SK-N-SH treated with all-trans-retinoic acid at 6 μM for 48 hours (cell line): Measurements from ENCODE around the gene DLG2.

Source experiments
- ATAC-seq: fragments of 200-7000 bp; cut with Tn5 transposase; 3 replicates; pipeline ENCODE4 v1.9.1; 2020; ENCODE audit warnings: mild to moderate bottlenecking, moderate library complexity
- ARNTL ChIP-seq: fragments of 450-650 bp; formaldehyde crosslinking; IDR thresholded peaks from 2 replicates; pipeline ENCODE4 v1.5.0; 2020; ENCODE audit warnings: low read depth, mild to moderate bottlenecking, moderate library complexity, borderline replicate concordance
- BACH2 ChIP-seq: fragments of 250-450 bp; sonication (Bioruptor Pico); IDR thresholded peaks from 2 replicates; pipeline ENCODE4 v1.9.0; 2021; ENCODE audit warnings: mild to moderate bottlenecking, borderline replicate concordance
- CSDC2 ChIP-seq: fragments of 250-450 bp; sonication (Bioruptor Pico); IDR thresholded peaks from 2 replicates; pipeline ENCODE4 v1.5.0; 2020; ENCODE audit warnings: mild to moderate bottlenecking, moderate library complexity
- ESRRG ChIP-seq: fragments of 250-450 bp; sonication (Bioruptor Pico); IDR thresholded peaks from 2 replicates; pipeline ENCODE4 v1.6.1; 2021; ENCODE audit warnings: mild to moderate bottlenecking
- GLIS3 ChIP-seq: fragments of 250-450 bp; sonication (Bioruptor Pico); IDR thresholded peaks from 2 replicates; pipeline ENCODE4 v1.5.0; 2020; ENCODE audit warnings: mild to moderate bottlenecking, moderate library complexity
- ISL1 ChIP-seq: fragments of 250-450 bp; sonication (Bioruptor Pico); IDR thresholded peaks from 2 replicates; pipeline ENCODE4 v2.1.2; 2022; ENCODE audit warnings: mild to moderate bottlenecking, moderate library complexity
- OSR1 ChIP-seq: fragments of 250-450 bp; sonication (Bioruptor Pico); IDR thresholded peaks from 2 replicates; pipeline ENCODE4 v1.8.0; 2022; ENCODE audit warnings: moderate library complexity, mild to moderate bottlenecking, inconsistent platforms
- PPARA ChIP-seq: fragments of 250-450 bp; sonication (Bioruptor Pico); IDR thresholded peaks from 2 replicates; pipeline ENCODE4 v1.5.0; 2020; ENCODE audit warnings: mild to moderate bottlenecking, borderline replicate concordance
- RARB ChIP-seq: fragments of 250-450 bp; sonication (Bioruptor Pico); IDR thresholded peaks from 2 replicates; pipeline ENCODE4 v1.8.0; 2021; ENCODE audit warnings: mild to moderate bottlenecking, moderate library complexity
- SNAI2 ChIP-seq: fragments of 250-450 bp; sonication (Bioruptor Pico); IDR thresholded peaks from 2 replicates; pipeline ENCODE4 v1.5.0; 2020; ENCODE audit warnings: mild to moderate bottlenecking, moderate library complexity
- TCF4 ChIP-seq: fragments of 250-450 bp; sonication (Bioruptor Pico); IDR thresholded peaks from 2 replicates; pipeline ENCODE4 v1.8.0; 2021; ENCODE audit warnings: mild to moderate bottlenecking, moderate library complexity, borderline replicate concordance
- TOX ChIP-seq: fragments of 250-450 bp; sonication (Bioruptor Pico); IDR thresholded peaks from 2 replicates; pipeline ENCODE4 v1.8.0; 2021; ENCODE audit warnings: mild to moderate bottlenecking, moderate library complexity, borderline replicate concordance
- ZC3H10 ChIP-seq: fragments of 250-450 bp; sonication (Bioruptor Pico); IDR thresholded peaks from 2 replicates; pipeline ENCODE4 v1.5.1; 2021; ENCODE audit warnings: mild to moderate bottlenecking, moderate library complexity
- ZFP3 ChIP-seq: fragments of 250-450 bp; sonication (Bioruptor Pico); IDR thresholded peaks from 2 replicates; pipeline ENCODE4 v1.5.0; 2020; ENCODE audit warnings: mild to moderate bottlenecking, moderate library complexity
- ZFP30 ChIP-seq: fragments of 450-650 bp; formaldehyde crosslinking; IDR thresholded peaks from 2 replicates; pipeline ENCODE4 v1.5.0; 2022; ENCODE audit warnings: mild to moderate bottlenecking, moderate library complexity
- ZNF565 ChIP-seq: fragments of 450-650 bp; formaldehyde crosslinking; conservative IDR thresholded peaks from 2 replicates; pipeline ENCODE4 v1.5.0; 2020; ENCODE audit warnings: low read depth, mild to moderate bottlenecking, moderate library complexity
- ZNF70 ChIP-seq: fragments of 450-650 bp; formaldehyde crosslinking; IDR thresholded peaks from 2 replicates; pipeline ENCODE4 v1.5.0; 2020; ENCODE audit warnings: mild to moderate bottlenecking, moderate library complexity
- ZNF8 ChIP-seq: fragments of 450-650 bp; formaldehyde crosslinking; IDR thresholded peaks from 2 replicates; pipeline ENCODE4 v1.5.0; 2020; ENCODE audit warnings: mild to moderate bottlenecking, moderate library complexity
- TF ChIP-seq, protein P1 (sequence below): fragments of 250-450 bp; sonication (Bioruptor Pico); IDR thresholded peaks from 2 replicates; pipeline ENCODE4 v1.8.0; 2020; ENCODE audit warnings: mild to moderate bottlenecking, moderate library complexity, borderline replicate concordance
- TF ChIP-seq, protein P2 (sequence below): fragments of 250-450 bp; sonication (Bioruptor Pico); IDR thresholded peaks from 2 replicates; pipeline ENCODE4 v1.5.1; 2021; ENCODE audit warnings: mild to moderate bottlenecking, moderate library complexity
- TF ChIP-seq, protein P3 (sequence below): fragments of 250-450 bp; sonication (Bioruptor Pico); IDR thresholded peaks from 2 replicates; pipeline ENCODE4 v1.5.0; 2020; ENCODE audit warnings: mild to moderate bottlenecking, moderate library complexity
- TF ChIP-seq, protein P4 (sequence below): fragments of 250-450 bp; sonication (Bioruptor Pico); IDR thresholded peaks from 2 replicates; pipeline ENCODE4 v1.8.0; 2021; ENCODE audit warnings: low read depth, mild to moderate bottlenecking, moderate library complexity, borderline replicate concordance
- TF ChIP-seq, protein P5 (sequence below): fragments of 250-450 bp; sonication (Bioruptor Pico); IDR thresholded peaks from 2 replicates; pipeline ENCODE4 v1.5.1; 2020; ENCODE audit warnings: low read depth, mild to moderate bottlenecking, moderate library complexity

The DLG2 gene

DNA sequence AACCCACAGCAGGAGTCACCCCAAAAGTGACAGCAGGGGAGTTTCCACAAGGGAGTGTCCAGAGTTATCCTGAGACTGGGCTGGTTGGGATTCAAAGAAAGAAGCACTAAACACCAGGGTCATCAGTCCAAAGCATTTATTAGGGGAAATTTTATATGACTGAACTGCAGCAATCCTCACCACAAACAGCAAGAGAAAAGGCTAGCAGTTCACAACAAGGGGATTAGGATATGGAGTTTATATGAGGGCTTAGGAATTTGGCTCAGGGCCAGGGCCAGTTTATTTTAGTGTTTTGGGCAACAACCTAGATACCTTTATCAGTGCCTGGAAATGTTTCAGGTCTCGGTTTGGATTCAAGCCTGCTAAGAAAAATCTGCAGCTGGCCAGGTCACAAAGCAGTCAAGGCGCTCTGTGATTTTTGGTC is 16.1 kb upstream of the DLG2 start (continued):
- TF ChIP-seq, protein P1, sequence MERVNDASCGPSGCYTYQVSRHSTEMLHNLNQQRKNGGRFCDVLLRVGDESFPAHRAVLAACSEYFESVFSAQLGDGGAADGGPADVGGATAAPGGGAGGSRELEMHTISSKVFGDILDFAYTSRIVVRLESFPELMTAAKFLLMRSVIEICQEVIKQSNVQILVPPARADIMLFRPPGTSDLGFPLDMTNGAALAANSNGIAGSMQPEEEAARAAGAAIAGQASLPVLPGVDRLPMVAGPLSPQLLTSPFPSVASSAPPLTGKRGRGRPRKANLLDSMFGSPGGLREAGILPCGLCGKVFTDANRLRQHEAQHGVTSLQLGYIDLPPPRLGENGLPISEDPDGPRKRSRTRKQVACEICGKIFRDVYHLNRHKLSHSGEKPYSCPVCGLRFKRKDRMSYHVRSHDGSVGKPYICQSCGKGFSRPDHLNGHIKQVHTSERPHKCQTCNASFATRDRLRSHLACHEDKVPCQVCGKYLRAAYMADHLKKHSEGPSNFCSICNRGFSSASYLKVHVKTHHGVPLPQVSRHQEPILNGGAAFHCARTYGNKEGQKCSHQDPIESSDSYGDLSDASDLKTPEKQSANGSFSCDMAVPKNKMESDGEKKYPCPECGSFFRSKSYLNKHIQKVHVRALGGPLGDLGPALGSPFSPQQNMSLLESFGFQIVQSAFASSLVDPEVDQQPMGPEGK (CRISPR knock-in tag): no peak
- TF ChIP-seq, protein P2, sequence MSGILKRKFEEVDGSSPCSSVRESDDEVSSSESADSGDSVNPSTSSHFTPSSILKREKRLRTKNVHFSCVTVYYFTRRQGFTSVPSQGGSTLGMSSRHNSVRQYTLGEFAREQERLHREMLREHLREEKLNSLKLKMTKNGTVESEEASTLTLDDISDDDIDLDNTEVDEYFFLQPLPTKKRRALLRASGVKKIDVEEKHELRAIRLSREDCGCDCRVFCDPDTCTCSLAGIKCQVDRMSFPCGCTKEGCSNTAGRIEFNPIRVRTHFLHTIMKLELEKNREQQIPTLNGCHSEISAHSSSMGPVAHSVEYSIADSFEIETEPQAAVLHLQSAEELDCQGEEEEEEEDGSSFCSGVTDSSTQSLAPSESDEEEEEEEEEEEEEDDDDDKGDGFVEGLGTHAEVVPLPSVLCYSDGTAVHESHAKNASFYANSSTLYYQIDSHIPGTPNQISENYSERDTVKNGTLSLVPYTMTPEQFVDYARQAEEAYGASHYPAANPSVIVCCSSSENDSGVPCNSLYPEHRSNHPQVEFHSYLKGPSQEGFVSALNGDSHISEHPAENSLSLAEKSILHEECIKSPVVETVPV (CRISPR knock-in tag): no peak
- TF ChIP-seq ZFP3 (CRISPR knock-in tag): no peak
- TF ChIP-seq CSDC2 (CRISPR knock-in tag): no peak
- no peak for TF ChIP-seq ZNF565 (CRISPR knock-in tag)
- TF ChIP-seq ESRRG (CRISPR knock-in tag): no peak
- TF ChIP-seq ZFP30 (CRISPR knock-in tag): no peak
- TF ChIP-seq SNAI2 (CRISPR knock-in tag): no peak
- TF ChIP-seq GLIS3 (CRISPR knock-in tag): no peak
- no peak for TF ChIP-seq ZNF70 (CRISPR knock-in tag)
- no peak for TF ChIP-seq ZNF8 (CRISPR knock-in tag)
- TF ChIP-seq, all 23 proteins: peak for 0

DNA sequence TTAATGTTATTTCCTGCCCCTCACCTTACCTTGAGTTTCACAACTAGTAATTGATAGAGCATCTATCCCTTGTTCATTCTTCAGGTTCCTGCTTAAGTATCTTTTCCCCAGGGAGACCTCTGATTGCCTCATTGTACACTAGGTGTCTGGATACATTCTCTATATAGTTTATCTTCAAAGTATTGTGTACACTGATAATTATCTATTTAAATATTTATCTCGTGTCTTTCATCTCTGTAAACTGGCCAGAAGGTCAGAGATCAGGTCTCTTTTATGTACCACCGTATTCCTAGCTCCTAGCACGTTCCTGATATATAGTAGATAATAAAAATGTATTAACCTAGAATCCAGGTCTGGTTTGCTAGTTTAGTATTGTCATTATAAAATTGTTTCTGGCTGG is 7.6 kb upstream of the DLG2 start:
- no peak for TF ChIP-seq PPARA
- TF ChIP-seq, protein P3, sequence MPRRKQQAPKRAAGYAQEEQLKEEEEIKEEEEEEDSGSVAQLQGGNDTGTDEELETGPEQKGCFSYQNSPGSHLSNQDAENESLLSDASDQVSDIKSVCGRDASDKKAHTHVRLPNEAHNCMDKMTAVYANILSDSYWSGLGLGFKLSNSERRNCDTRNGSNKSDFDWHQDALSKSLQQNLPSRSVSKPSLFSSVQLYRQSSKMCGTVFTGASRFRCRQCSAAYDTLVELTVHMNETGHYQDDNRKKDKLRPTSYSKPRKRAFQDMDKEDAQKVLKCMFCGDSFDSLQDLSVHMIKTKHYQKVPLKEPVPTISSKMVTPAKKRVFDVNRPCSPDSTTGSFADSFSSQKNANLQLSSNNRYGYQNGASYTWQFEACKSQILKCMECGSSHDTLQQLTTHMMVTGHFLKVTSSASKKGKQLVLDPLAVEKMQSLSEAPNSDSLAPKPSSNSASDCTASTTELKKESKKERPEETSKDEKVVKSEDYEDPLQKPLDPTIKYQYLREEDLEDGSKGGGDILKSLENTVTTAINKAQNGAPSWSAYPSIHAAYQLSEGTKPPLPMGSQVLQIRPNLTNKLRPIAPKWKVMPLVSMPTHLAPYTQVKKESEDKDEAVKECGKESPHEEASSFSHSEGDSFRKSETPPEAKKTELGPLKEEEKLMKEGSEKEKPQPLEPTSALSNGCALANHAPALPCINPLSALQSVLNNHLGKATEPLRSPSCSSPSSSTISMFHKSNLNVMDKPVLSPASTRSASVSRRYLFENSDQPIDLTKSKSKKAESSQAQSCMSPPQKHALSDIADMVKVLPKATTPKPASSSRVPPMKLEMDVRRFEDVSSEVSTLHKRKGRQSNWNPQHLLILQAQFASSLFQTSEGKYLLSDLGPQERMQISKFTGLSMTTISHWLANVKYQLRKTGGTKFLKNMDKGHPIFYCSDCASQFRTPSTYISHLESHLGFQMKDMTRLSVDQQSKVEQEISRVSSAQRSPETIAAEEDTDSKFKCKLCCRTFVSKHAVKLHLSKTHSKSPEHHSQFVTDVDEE (CRISPR knock-in tag): no peak
- TF ChIP-seq ARNTL (CRISPR knock-in tag): no peak
- TF ChIP-seq, protein P4, sequence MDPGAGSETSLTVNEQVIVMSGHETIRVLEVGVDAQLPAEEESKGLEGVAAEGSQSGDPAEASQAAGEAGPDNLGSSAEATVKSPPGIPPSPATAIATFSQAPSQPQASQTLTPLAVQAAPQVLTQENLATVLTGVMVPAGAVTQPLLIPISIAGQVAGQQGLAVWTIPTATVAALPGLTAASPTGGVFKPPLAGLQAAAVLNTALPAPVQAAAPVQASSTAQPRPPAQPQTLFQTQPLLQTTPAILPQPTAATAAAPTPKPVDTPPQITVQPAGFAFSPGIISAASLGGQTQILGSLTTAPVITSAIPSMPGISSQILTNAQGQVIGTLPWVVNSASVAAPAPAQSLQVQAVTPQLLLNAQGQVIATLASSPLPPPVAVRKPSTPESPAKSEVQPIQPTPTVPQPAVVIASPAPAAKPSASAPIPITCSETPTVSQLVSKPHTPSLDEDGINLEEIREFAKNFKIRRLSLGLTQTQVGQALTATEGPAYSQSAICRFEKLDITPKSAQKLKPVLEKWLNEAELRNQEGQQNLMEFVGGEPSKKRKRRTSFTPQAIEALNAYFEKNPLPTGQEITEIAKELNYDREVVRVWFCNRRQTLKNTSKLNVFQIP (CRISPR knock-in tag): no peak
- TF ChIP-seq, protein P1 (CRISPR knock-in tag): no peak
- no peak for TF ChIP-seq ISL1 (CRISPR knock-in tag)
- TF ChIP-seq ZC3H10 (CRISPR knock-in tag): no peak
- no peak for TF ChIP-seq BACH2 (CRISPR knock-in tag)
- no peak for TF ChIP-seq TOX (CRISPR knock-in tag)
- TF ChIP-seq ZNF8 (CRISPR knock-in tag): no peak
- no peak for TF ChIP-seq ZFP30 (CRISPR knock-in tag)
- TF ChIP-seq, protein P5, sequence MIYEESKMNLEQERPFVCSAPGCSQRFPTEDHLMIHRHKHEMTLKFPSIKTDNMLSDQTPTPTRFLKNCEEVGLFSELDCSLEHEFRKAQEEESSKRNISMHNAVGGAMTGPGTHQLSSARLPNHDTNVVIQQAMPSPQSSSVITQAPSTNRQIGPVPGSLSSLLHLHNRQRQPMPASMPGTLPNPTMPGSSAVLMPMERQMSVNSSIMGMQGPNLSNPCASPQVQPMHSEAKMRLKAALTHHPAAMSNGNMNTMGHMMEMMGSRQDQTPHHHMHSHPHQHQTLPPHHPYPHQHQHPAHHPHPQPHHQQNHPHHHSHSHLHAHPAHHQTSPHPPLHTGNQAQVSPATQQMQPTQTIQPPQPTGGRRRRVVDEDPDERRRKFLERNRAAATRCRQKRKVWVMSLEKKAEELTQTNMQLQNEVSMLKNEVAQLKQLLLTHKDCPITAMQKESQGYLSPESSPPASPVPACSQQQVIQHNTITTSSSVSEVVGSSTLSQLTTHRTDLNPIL: no peak
- no peak for TF ChIP-seq RARB (CRISPR knock-in tag)
- no peak for TF ChIP-seq TCF4 (CRISPR knock-in tag)
- no peak for TF ChIP-seq ESRRG (CRISPR knock-in tag)
- no peak for TF ChIP-seq SNAI2 (CRISPR knock-in tag)
- no peak for TF ChIP-seq OSR1 (CRISPR knock-in tag)
- TF ChIP-seq GLIS3 (CRISPR knock-in tag): no peak
- no peak for ATAC-seq
